HepG2 (cell line): ENCODE measurements around the gene KLHDC8B. TPM values are rescaled to one million over a fixed set of nuclear protein-coding genes. Genes with fewer than 3 reads are reported as not detected.
A peak's percentile ranks its signal among the peaks of the same experiment; 100 is the strongest.

ENCODE experiments used
- ATAC-seq: fragments of 200-7000 bp; cut with Tn5 transposase; 3 replicates; pipeline ENCODE4 v1.9.1; 2020; ENCODE audit warnings: mild to moderate bottlenecking, moderate library complexity
- BruUV-seq: library from RNA; stranded (reverse); fragments of 400-500 nt; replicated peaks from 2 replicates; lab custom pipeline; 2021; lab: Mats Ljungman, UMichigan
- CTCF ChIA-PET: fragments of 300-600 bp; formaldehyde crosslinking; extraction: SDS; loops from one replicate; lab custom pipeline; 2021; ENCODE audit warnings: low total read pairs, inconsistent platforms, low intra/inter-chr PET ratio; lab: Yijun Ruan, JAX
- POLR2A ChIA-PET: fragments of 350-600 bp; sonication (Branson Sonifier 250); formaldehyde crosslinking; loops from one replicate; lab custom pipeline; 2020; ENCODE audit warnings: antibody characterized with exemption, inconsistent platforms; lab: Yijun Ruan, JAX
- DNase-seq: peaks from one replicate; pipeline ENCODE4 v3.0.0-alpha.2; 2015; ENCODE audit warnings: low spot score
- FAIRE-seq: peaks from 3 replicates; lab custom pipeline; 2011; peaks lifted over from hg19 to GRCh38; lab: Jason Lieb, UNC
- H2AFZ ChIP-seq: one replicate; pipeline ENCODE4 v1.6.1; 2011; ENCODE audit warnings: low read length, inconsistent platforms
- H3K27ac ChIP-seq: fragments of 300-600 bp; 3 replicates; pipeline ENCODE4 v1.8.0; 2011; ENCODE audit warnings: mixed run types, mild to moderate bottlenecking, mixed read lengths, low read length, inconsistent platforms; ENCODE audit not compliant: insufficient read depth; ENCODE audit errors: extremely low read length
- H3K27me3 ChIP-seq, 2 experiments: fragments of 200-600 bp in 1 of 2; 2 replicates in 1 of 2; 3 replicates in 1 of 2; pipeline versions ENCODE4 v1.6.0 to v1.8.0; 2011; ENCODE audit warnings: low read length in 2 of 2, mild to moderate bottlenecking in 2 of 2, moderate library complexity in 2 of 2, inconsistent platforms in 1 of 2; ENCODE audit not compliant: insufficient read depth in 2 of 2, control insufficient read depth in 1 of 2
- H3K36me3 ChIP-seq, 2 experiments: fragments of 200-600 bp in 1 of 2; replicated peaks in 1 of 2; 2 replicates in 1 of 2; 3 replicates in 1 of 2; pipeline versions ENCODE4 v1.5.1 to v1.8.0; 2011; ENCODE audit warnings: low read length in 2 of 2, inconsistent platforms in 1 of 2; ENCODE audit not compliant: insufficient read depth in 2 of 2, control insufficient read depth in 1 of 2
- H3K4me1 ChIP-seq: 2 replicates; pipeline ENCODE4 v1.5.1; 2012; ENCODE audit warnings: low read length, inconsistent platforms; ENCODE audit not compliant: insufficient read depth
- H3K4me2 ChIP-seq: 2 replicates; pipeline ENCODE4 v1.6.0; 2011; ENCODE audit warnings: low read depth, low read length, inconsistent platforms
- H3K4me3 ChIP-seq, 3 experiments: fragments of 200-600 bp in 1 of 3; sonication (generic), shearing (Covaris generic) in 1 of 3; replicated peaks in 1 of 3; 2 replicates each; pipeline ENCODE4 v1.5.1; 2011 to 2016; ENCODE audit warnings: low read length in 3 of 3, inconsistent platforms in 2 of 3, low read depth in 2 of 3, mild to moderate bottlenecking in 2 of 3, control low read depth in 1 of 3, mixed read lengths in 1 of 3; ENCODE audit not compliant: insufficient read depth in 1 of 3
- H3K79me2 ChIP-seq: one replicate; pipeline ENCODE4 v1.6.1; 2011; ENCODE audit warnings: low read length, inconsistent platforms; ENCODE audit not compliant: insufficient read depth
- H3K9ac ChIP-seq: 2 replicates; pipeline ENCODE4 v1.6.0; 2011; ENCODE audit warnings: mild to moderate bottlenecking, low read depth, low read length, inconsistent platforms; ENCODE audit not compliant: insufficient read depth
- H3K9me3 ChIP-seq: 2 replicates; pipeline ENCODE4 v1.5.1; 2012; ENCODE audit warnings: mild to moderate bottlenecking, low read length
- H4K20me1 ChIP-seq: 2 replicates; pipeline ENCODE4 v1.6.0; 2011; ENCODE audit warnings: inconsistent platforms, mild to moderate bottlenecking, low read length, moderate library complexity; ENCODE audit not compliant: insufficient read depth
- CAMTA2 ChIP-seq: sonication (generic); formaldehyde crosslinking; IDR thresholded peaks from 2 replicates; pipeline ENCODE4 v1.4.0; 2020; ENCODE audit warnings: mild to moderate bottlenecking, missing genetic modification reagents, borderline replicate concordance
- CHD4 ChIP-seq: fragments of 200-600 bp; sonication (generic); IDR thresholded peaks from 2 replicates; pipeline ENCODE4 v1.7.0; 2017; ENCODE audit warnings: mild to moderate bottlenecking, low read length, borderline replicate concordance
- EP300 ChIP-seq, 3 experiments: sonication (generic) in 1 of 3; formaldehyde crosslinking in 1 of 3; IDR thresholded peaks; 2 replicates each; pipeline versions ENCODE4 v1.5.1 to v1.6.1; 2011 to 2020; ENCODE audit warnings: low read depth in 2 of 3, low read length in 2 of 3, borderline replicate concordance in 1 of 3, improper control_type of control experiment in 1 of 3, mild to moderate bottlenecking in 1 of 3, missing genetic modification reagents in 1 of 3, moderate library complexity in 1 of 3
- GFI1 ChIP-seq: sonication (generic); formaldehyde crosslinking; IDR thresholded peaks from 2 replicates; pipeline ENCODE4 v1.5.0; 2020; ENCODE audit warnings: missing genetic modification reagents, mild to moderate bottlenecking, borderline replicate concordance
- HHEX ChIP-seq: IDR thresholded peaks from 2 replicates; pipeline ENCODE4 v1.6.1; 2016; ENCODE audit warnings: control low read depth
- HNF4A ChIP-seq: sonication (generic); formaldehyde crosslinking; IDR thresholded peaks from 2 replicates; pipeline ENCODE4 v1.4.0; 2020; ENCODE audit warnings: missing genetic modification reagents
- HNRNPK ChIP-seq: fragments of 200-400 bp; formaldehyde crosslinking; IDR thresholded peaks from 2 replicates; pipeline ENCODE4 v1.6.1; 2018; ENCODE audit warnings: low read length, low read depth, moderate library complexity, mild to moderate bottlenecking; ENCODE audit not compliant: poor library complexity, severe bottlenecking
- JUND ChIP-seq: sonication (generic); formaldehyde crosslinking; IDR thresholded peaks from 2 replicates; pipeline ENCODE4 v1.8.0; 2022; ENCODE audit warnings: mild to moderate bottlenecking, missing genetic modification reagents
- NFKB2 ChIP-seq: sonication (generic); formaldehyde crosslinking; IDR thresholded peaks from 2 replicates; pipeline ENCODE4 v1.4.0; 2020; ENCODE audit warnings: missing genetic modification reagents, borderline replicate concordance
- RFXANK ChIP-seq: IDR thresholded peaks from 2 replicates; pipeline ENCODE4 v1.6.1; 2016
- U2AF2 ChIP-seq: fragments of 200-400 bp; formaldehyde crosslinking; IDR thresholded peaks from 2 replicates; pipeline ENCODE4 v1.6.1; 2017; ENCODE audit warnings: low read depth, mild to moderate bottlenecking, low read length
- ZNF3 ChIP-seq: IDR thresholded peaks from 2 replicates; pipeline ENCODE4 v1.7.0; 2017; ENCODE audit warnings: inconsistent platforms
- ZNF549 ChIP-seq: sonication (generic); formaldehyde crosslinking; IDR thresholded peaks from 2 replicates; pipeline ENCODE4 v1.5.0; 2020; ENCODE audit warnings: missing genetic modification reagents
- ZNF616 ChIP-seq: sonication (generic); formaldehyde crosslinking; IDR thresholded peaks from 2 replicates; pipeline ENCODE4 v1.5.0; 2020; ENCODE audit warnings: low read depth, mild to moderate bottlenecking, missing genetic modification reagents
- ZNF850 ChIP-seq: sonication (generic); formaldehyde crosslinking; conservative IDR thresholded peaks from 2 replicates; pipeline ENCODE4 v1.9.0; 2021; ENCODE audit warnings: mild to moderate bottlenecking, missing genetic modification reagents
- WGBS: methylation state at CpG from one replicate; pipeline ENCODE4 v1.1.6; 2017; ENCODE audit warnings: low lambda C conversion rate; 5-methylcytosine and 5-hydroxymethylcytosine counted together
- in situ Hi-C: cut with HindIII; loops from 2 replicates; pipeline ENCODE4 v1.10.0; 2017; ENCODE audit warnings: low pct_unique_long_range_greater_than_20kb; ENCODE audit not compliant: extremely low pct_ligation_motif_present
- intact Hi-C: fragments of 100-400 bp; cut with micrococcal nuclease; formaldehyde crosslinking; loops from one replicate; pipeline ENCODE4 v1.10.0; 2022; ENCODE audit not compliant: unreplicated experiment
- polyA plus RNA-seq, 8 experiments: library from polyadenylated mRNA; depleted of rRNA in 3 of 8; stranded (reverse) in 7 of 8; unstranded in 1 of 8; fragments of >200 nt; fragmentation: Illumina TruSeq in 4 of 8; extraction: Trizol in 4 of 8; gene quantifications; 2 replicates each; pipeline versions ENCODE4 v1.2.1 to v1.2.3, GENCODE V29; 2011 to 2016; ENCODE audit warnings: low read depth in 4 of 8, missing spikeins in 1 of 8, mixed read lengths in 1 of 8; ENCODE audit not compliant: insufficient read depth in 1 of 8
- total RNA-seq, 5 experiments: library from RNA; depleted of rRNA; stranded (reverse); fragments of >200 nt; fragmentation: Illumina TruSeq; extraction: Trizol; gene quantifications; 2 replicates each; pipeline ENCODE4 v1.2.3, GENCODE V29; 2016; ENCODE audit warnings: low read depth in 1 of 5
- TF ChIP-seq, protein P1 (sequence below): sonication (generic); formaldehyde crosslinking; IDR thresholded peaks from 2 replicates; pipeline ENCODE4 v1.4.0; 2020; ENCODE audit warnings: missing genetic modification reagents, low read depth, mild to moderate bottlenecking, borderline replicate concordance
- TF ChIP-seq, protein P2 (sequence below): sonication (generic); formaldehyde crosslinking; IDR thresholded peaks from 2 replicates; pipeline ENCODE4 v1.4.0; 2020; ENCODE audit warnings: missing genetic modification reagents

Gene KLHDC8B
- total and polyA plus RNA-seq, 2 of the 13 experiments (the other 11 are each of a cell fraction or from before 2014, with no cell fraction given), result 17.2 to 17.8 TPM

DNA sequence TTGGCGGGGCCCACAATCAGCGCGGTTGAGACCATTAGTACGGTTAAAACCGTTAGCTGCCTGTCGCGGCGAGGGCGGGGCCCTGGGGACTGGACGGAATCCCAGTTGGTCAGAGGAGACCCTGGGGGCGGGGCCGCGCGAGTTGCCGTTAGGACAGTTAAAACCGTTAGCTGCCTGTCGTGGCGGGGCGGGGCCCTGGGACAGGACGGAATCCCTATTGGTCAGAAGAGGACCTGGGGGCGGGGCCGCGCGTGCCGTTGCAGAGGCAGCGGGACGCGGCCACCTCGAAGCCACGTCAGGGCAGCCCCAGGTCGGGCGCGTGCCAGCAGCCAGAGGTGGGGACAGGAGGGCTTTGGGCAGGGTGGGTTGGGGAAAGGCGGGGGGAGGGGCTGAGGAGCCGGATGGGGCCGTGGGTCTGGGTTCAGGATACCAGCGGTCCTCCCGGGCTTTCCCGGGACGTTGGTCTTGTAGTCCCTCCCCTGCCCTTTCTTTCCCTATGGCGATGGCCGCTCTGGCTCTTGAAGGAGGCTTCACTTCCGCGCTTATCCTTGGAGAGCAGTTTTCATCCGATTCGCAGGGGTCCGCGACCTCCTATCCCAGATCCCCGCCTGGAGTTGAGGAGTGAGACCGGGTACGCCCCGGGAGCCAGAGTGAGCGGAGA lies 28.0 kb downstream of the KLHDC8B start:
- no peaks in the 10 kb centered on the region for H3K79me2 ChIP-seq
- H3K36me3 ChIP-seq, result no peaks in the 10 kb centered on the region
- DNase-seq, result no peak
- in situ Hi-C loops, result no loop called here
- no peak overlapping the region for H3K4me3 ChIP-seq
- CTCF ChIA-PET, result no interaction called here
- no peak overlapping the region for H3K27ac ChIP-seq
- no TSS peak for BruUV-seq
- no peak overlapping the region for H3K9ac ChIP-seq
- FAIRE-seq, result no peak
- no peaks in the 10 kb centered on the region for H4K20me1 ChIP-seq
- ATAC-seq, result no peak
- intact Hi-C loops, result no loop called here
- peaks cover 0 to 4% of the 10 kb centered on the region in 2 experiments; a peak in 1 of 5 replicates for H3K27me3 ChIP-seq
- WGBS, result 76% methylated on average over 50 of the region's 53 CpGs
- no peaks in the 10 kb centered on the region for H3K9me3 ChIP-seq
- H2AFZ ChIP-seq, result no peak overlapping the region
- peaks cover 11% of the 10 kb centered on the region for H3K4me1 ChIP-seq
- TF ChIP-seq HNRNPK (peak; percentile 53), HHEX (CRISPR knock-in tag) (no peak)
- no peak overlapping the region for H3K4me2 ChIP-seq
- POLR2A ChIA-PET, result no interaction called here

GRCh38 chr3:49199900-49200281 lies 28.5 kb downstream of the KLHDC8B start:
- no peak overlapping the region for H2AFZ ChIP-seq
- TF ChIP-seq EP300 (IDR thresholded peaks at IDR 0.05; ENCODE audit: low read depth in 2 of 2, low read length in 2 of 2) (no peak), EP300 (CRISPR knock-in tag; IDR thresholded peaks at IDR 0.05; ENCODE audit: borderline replicate concordance) (no peak), JUND (CRISPR knock-in tag) (no peak), RFXANK (CRISPR knock-in tag) (no peak), NFKB2 (no peak), CAMTA2 (CRISPR knock-in tag) (no peak), HNF4A (CRISPR knock-in tag) (no peak), ZNF850 (CRISPR knock-in tag) (no peak), GFI1 (CRISPR knock-in tag) (no peak), CHD4 (no peak), U2AF2 (no peak), ZNF616 (no peak), ZNF3 (CRISPR knock-in tag) (no peak), ZNF549 (CRISPR knock-in tag) (no peak)
- TF ChIP-seq, protein P1, sequence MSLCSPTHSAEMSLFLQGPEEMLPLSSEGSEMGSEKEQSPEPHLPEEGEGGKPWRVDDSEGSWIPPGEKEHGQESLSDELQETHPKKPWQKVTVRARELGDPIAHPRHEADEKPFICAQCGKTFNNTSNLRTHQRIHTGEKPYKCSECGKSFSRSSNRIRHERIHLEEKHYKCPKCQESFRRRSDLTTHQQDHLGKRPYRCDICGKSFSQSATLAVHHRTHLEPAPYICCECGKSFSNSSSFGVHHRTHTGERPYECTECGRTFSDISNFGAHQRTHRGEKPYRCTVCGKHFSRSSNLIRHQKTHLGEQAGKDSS (CRISPR knock-in tag), result no peak
- TF ChIP-seq, protein P2, sequence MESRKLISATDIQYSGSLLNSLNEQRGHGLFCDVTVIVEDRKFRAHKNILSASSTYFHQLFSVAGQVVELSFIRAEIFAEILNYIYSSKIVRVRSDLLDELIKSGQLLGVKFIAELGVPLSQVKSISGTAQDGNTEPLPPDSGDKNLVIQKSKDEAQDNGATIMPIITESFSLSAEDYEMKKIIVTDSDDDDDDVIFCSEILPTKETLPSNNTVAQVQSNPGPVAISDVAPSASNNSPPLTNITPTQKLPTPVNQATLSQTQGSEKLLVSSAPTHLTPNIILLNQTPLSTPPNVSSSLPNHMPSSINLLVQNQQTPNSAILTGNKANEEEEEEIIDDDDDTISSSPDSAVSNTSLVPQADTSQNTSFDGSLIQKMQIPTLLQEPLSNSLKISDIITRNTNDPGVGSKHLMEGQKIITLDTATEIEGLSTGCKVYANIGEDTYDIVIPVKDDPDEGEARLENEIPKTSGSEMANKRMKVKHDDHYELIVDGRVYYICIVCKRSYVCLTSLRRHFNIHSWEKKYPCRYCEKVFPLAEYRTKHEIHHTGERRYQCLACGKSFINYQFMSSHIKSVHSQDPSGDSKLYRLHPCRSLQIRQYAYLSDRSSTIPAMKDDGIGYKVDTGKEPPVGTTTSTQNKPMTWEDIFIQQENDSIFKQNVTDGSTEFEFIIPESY (CRISPR knock-in tag), result no peak

More at GRCh38 chr3:49199900-49200281, 28.5 kb downstream of the KLHDC8B start:
- intact Hi-C loops, result no loop called here
- no peak for FAIRE-seq
- Histone ChIP-seq H3K4me2 (no peak overlapping the region), H3K4me3 (no peak overlapping the region), H3K27ac (no peak overlapping the region), H3K79me2 (no peaks in the 10 kb centered on the region), H3K36me3 (no peaks in the 10 kb centered on the region), H3K9ac (no peak overlapping the region), H3K9me3 (no peaks in the 10 kb centered on the region), H3K27me3 (peaks cover 0 to 5% of the 10 kb centered on the region in 2 experiments; a peak in 1 of 5 replicates), H4K20me1 (no peaks in the 10 kb centered on the region), H3K4me1 (peaks cover 11% of the 10 kb centered on the region)
- BruUV-seq, result no TSS peak
- WGBS, result 75% methylated on average over 15 of the region's 15 CpGs
- POLR2A ChIA-PET, result no interaction called here
- CTCF ChIA-PET, result no interaction called here
- no peak for ATAC-seq
- in situ Hi-C loops, result no loop called here
- no peak for DNase-seq
